Cardiac muscle cell (in vitro differentiated cells and primary cell): ENCODE data around the gene COL23A1. TPM values are rescaled to one million over a fixed set of nuclear protein-coding genes. Genes with fewer than 3 reads are reported as not detected.

ENCODE experiments used
- DNase-seq, 2 donors: peaks; one replicate each; pipeline versions ENCODE4 v3.0.0 to v3.0.0-alpha.2; 2010 to 2017; ENCODE audit warnings: low read depth in 1 of 2, low spot score in 1 of 2
- H3K27ac ChIP-seq: fragments of 200-600 bp; sonication (generic); 2 replicates; pipeline ENCODE4 v1.5.1; 2016
- H3K27me3 ChIP-seq: fragments of 200-600 bp; sonication (generic); 2 replicates; pipeline ENCODE4 v1.6.0; 2016; ENCODE audit warnings: control low read depth
- H3K36me3 ChIP-seq: fragments of 200-600 bp; sonication (generic); 2 replicates; pipeline ENCODE4 v1.5.1; 2016; ENCODE audit warnings: control low read depth
- H3K4me1 ChIP-seq: fragments of 200-600 bp; sonication (generic); 2 replicates; pipeline ENCODE4 v1.8.1; 2017; ENCODE audit warnings: low read depth, mild to moderate bottlenecking, mixed run types
- H3K4me3 ChIP-seq: fragments of 200-600 bp; sonication (generic); 2 replicates; pipeline ENCODE4 v1.5.1; 2016; ENCODE audit warnings: mild to moderate bottlenecking
- H3K9me3 ChIP-seq: fragments of 200-600 bp; sonication (generic); 2 replicates; pipeline ENCODE4 v1.5.1; 2017; ENCODE audit warnings: low read depth, mild to moderate bottlenecking, control low read depth
- polyA plus RNA-seq: library from polyadenylated mRNA; unstranded; fragments of >200 nt; fragmentation: Nextera tagmentation; extraction: Ambion mirVana; gene quantifications from 2 replicates; pipeline ENCODE4 v1.2.1, GENCODE V29; 2016
- total RNA-seq: library from RNA; depleted of rRNA; stranded (reverse); fragments of >200 nt; gene quantifications from 2 replicates; pipeline ENCODE4 v1.2.3, GENCODE V29; 2016
- TF ChIP-seq, protein P1 (sequence below): IDR thresholded peaks from 2 replicates; pipeline ENCODE4 v1.5.1; 2012; ENCODE audit warnings: low read depth, mild to moderate bottlenecking, low read length

Gene COL23A1
- total and polyA plus RNA-seq, 2 experiments from 2014 or later: 28.9 to 43.0 TPM

DNA sequence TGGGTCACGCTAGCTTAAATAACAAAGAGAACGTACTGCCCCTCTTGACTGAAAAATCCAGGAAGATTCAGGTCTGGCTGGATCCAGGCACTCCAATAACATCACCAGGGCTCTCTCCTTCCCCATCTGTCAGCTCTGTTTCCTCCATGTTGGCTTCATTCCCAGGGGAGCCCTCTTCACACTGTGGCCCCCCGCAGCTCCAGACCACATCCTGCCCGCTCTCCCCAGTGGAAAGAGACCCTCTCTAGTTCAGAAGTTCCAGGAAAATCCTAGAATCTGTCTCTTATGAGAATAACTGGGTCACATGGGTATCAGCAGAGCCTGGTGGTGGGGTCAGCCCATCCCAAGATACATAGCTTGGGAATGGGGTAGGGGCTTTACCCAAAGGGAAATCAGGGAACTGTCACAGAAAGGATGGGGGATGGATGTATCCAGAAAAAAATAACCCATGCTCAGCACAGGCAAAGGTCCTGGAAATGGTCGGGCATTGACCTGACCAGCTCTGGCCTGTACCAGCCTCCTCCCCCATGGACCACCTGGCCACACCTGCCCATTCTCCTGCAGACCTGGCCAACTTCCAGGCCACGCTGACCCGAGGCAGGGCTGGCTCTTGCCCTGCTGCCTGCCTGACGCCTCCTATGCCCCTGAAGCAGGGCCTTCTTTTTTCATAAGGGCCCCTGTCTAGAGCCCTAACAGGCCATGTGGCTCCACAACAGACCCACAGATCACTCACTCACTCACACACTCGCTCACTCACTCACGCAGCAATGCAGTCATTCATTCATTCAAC is 65.9 kb downstream of the COL23A1 start:
- Histone ChIP-seq H3K36me3 (no peaks in the 10 kb centered on the region), H3K4me1 (no peaks in the 10 kb centered on the region), H3K9me3 (no peaks in the 10 kb centered on the region), H3K27ac (no peak overlapping the region), H3K4me3 (no peak overlapping the region), H3K27me3 (no peaks in the 10 kb centered on the region)
- TF ChIP-seq, protein P1, sequence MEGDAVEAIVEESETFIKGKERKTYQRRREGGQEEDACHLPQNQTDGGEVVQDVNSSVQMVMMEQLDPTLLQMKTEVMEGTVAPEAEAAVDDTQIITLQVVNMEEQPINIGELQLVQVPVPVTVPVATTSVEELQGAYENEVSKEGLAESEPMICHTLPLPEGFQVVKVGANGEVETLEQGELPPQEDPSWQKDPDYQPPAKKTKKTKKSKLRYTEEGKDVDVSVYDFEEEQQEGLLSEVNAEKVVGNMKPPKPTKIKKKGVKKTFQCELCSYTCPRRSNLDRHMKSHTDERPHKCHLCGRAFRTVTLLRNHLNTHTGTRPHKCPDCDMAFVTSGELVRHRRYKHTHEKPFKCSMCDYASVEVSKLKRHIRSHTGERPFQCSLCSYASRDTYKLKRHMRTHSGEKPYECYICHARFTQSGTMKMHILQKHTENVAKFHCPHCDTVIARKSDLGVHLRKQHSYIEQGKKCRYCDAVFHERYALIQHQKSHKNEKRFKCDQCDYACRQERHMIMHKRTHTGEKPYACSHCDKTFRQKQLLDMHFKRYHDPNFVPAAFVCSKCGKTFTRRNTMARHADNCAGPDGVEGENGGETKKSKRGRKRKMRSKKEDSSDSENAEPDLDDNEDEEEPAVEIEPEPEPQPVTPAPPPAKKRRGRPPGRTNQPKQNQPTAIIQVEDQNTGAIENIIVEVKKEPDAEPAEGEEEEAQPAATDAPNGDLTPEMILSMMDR: no peak
- no peak for DNase-seq

DNA sequence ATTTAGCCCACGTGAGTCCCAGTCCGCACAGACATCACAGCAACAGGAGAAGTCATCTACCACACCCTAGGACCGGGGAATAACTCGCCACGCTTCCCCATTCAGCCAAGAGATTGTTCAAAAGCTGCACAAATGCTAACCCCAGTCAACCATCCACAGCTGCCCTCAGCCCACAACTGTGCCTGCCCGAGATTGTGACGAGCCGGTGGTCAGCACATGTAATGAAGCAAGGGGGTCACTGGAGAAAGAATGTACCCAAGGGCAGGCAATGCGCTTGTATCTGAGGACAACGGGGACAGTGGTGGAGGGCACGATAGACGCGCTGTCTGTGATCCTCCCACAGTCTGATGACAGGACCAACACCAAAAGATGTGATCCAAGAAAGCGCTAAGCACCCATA is 67.8 kb downstream of the COL23A1 start:
- no peak overlapping the region for H3K27ac ChIP-seq
- H3K4me3 ChIP-seq: no peak overlapping the region
- no peaks in the 10 kb centered on the region for H3K27me3 ChIP-seq
- no peak for DNase-seq
- no peaks in the 10 kb centered on the region for H3K4me1 ChIP-seq
- no peaks in the 10 kb centered on the region for H3K36me3 ChIP-seq
- TF ChIP-seq, protein P1: no peak
- no peaks in the 10 kb centered on the region for H3K9me3 ChIP-seq

DNA sequence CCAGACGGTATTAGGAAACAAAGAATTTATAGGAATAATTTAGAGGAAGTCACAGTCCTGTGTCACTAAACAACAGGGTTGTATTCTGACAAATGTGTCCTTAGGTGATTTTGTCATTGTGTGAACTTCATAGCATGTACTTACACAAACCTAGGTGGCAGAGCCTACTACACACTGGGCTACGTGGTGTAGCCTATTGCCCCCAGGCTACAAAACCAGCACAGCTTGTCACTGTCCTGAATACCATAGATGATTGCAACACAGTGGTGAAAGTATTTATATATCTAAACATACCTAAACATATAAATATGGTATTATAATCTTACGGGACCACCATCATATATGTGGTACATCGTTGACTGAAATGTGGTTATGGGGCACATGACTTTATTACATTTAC is 69.3 kb downstream of the COL23A1 start:
- no peak overlapping the region for H3K27ac ChIP-seq
- H3K36me3 ChIP-seq: no peaks in the 10 kb centered on the region
- no peaks in the 10 kb centered on the region for H3K9me3 ChIP-seq
- no peaks in the 10 kb centered on the region for H3K27me3 ChIP-seq
- no peak for DNase-seq
- H3K4me1 ChIP-seq: no peaks in the 10 kb centered on the region
- TF ChIP-seq, protein P1: no peak
- no peak overlapping the region for H3K4me3 ChIP-seq

DNA sequence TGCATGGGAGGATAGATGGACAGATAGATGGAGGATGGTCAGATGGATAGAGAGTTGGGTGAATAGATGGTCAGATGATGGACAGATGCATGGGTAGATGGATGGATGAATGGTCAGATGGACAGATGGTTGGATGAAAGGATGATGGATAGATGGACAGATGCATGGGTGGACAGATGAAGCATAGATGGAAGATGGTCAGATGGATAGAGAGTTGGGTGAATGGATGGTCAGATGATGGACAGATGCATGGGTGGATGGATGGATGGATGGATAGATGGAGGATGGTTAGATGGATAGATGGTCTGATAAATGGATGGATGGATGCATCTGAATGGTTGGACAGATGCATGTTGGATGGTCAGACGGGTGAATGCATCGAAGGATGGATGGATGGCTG is 70.4 kb downstream of the COL23A1 start:
- Histone ChIP-seq H3K27ac (no peak overlapping the region), H3K4me3 (no peak overlapping the region), H3K9me3 (no peaks in the 10 kb centered on the region), H3K36me3 (no peaks in the 10 kb centered on the region), H3K27me3 (no peaks in the 10 kb centered on the region), H3K4me1 (no peaks in the 10 kb centered on the region)
- DNase-seq: no peak
- TF ChIP-seq, protein P1: no peak

DNA sequence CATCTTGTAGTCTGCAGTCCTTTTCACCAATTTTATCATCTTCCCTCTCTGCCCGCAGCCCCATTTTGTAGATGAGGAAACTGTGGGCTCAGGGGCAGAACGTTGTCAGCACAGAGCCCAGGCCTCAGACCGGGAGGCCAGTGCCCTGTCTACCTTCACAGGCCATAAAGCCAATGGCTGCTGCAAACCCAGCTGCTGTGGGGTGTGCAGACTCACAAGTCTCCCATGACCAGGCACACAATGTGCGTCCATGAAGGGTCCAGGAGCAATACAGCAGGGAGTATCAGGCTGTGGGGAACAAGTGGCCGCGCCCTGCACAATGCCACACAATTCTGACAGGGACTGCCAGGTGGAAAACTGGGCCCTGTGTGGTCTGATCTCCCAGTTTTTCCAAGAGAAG is 71.0 kb downstream of the COL23A1 start:
- DNase-seq: no peak
- H3K27ac ChIP-seq: no peak overlapping the region
- H3K9me3 ChIP-seq: no peaks in the 10 kb centered on the region
- no peaks in the 10 kb centered on the region for H3K27me3 ChIP-seq
- no peaks in the 10 kb centered on the region for H3K4me1 ChIP-seq
- TF ChIP-seq, protein P1: no peak
- H3K36me3 ChIP-seq: no peaks in the 10 kb centered on the region
- no peak overlapping the region for H3K4me3 ChIP-seq
